Neutrophil (primary cell): ENCODE data around the gene NLGN2.

Experiments
- H3K27ac ChIP-seq: fragments of 200-600 bp; sonication (generic); 2 replicates; pipeline ENCODE4 v1.5.1; 2016; ENCODE audit warnings: mild to moderate bottlenecking, moderate library complexity
- H3K27me3 ChIP-seq: fragments of 200-600 bp; sonication (generic); 2 replicates; pipeline ENCODE4 v1.6.0; 2016; ENCODE audit warnings: mild to moderate bottlenecking
- H3K36me3 ChIP-seq: fragments of 200-600 bp; sonication (generic); 2 replicates; pipeline ENCODE4 v1.5.1; 2017
- H3K4me1 ChIP-seq, 2 experiments: fragments of 200-600 bp in 1 of 2; sonication (generic) in 1 of 2; 1 replicate in 1 of 2; 2 replicates in 1 of 2; pipeline versions ENCODE4 v1.5.1 to v1.6.1; 2013 to 2016; ENCODE audit warnings: low read depth in 1 of 2, low read length in 1 of 2, mild to moderate bottlenecking in 1 of 2, moderate library complexity in 1 of 2; ENCODE audit not compliant: control insufficient read depth in 1 of 2, insufficient read depth in 1 of 2
- H3K4me3 ChIP-seq, 2 experiments: fragments of 200-600 bp in 1 of 2; sonication (generic) in 1 of 2; 1 replicate in 1 of 2; 2 replicates in 1 of 2; pipeline ENCODE4 v1.5.1; 2013 to 2016; ENCODE audit warnings: low read depth in 1 of 2, low read length in 1 of 2, mild to moderate bottlenecking in 1 of 2, moderate library complexity in 1 of 2
- H3K9me3 ChIP-seq: fragments of 200-600 bp; sonication (generic); 2 replicates; pipeline ENCODE4 v1.5.1; 2016
- CTCF ChIP-seq: fragments of 200-600 bp; sonication (generic); IDR thresholded peaks from 2 replicates; pipeline ENCODE4 v1.5.1; 2016; ENCODE audit warnings: antibody characterized with exemption

Gene NLGN2

GRCh38 chr17:7411427-7411750 is 3.7 kb downstream of the NLGN2 start:
- no peaks in the 10 kb centered on the region for H3K4me1 ChIP-seq
- H3K9me3 ChIP-seq, result no peaks in the 10 kb centered on the region
- no peak overlapping the region for H3K4me3 ChIP-seq
- no peak overlapping the region for H3K27ac ChIP-seq
- H3K27me3 ChIP-seq, result peaks cover 51% of the 10 kb centered on the region
- H3K36me3 ChIP-seq, result no peaks in the 10 kb centered on the region
- no peak for TF ChIP-seq CTCF

- H3K4me1 ChIP-seq, result no peaks in the 10 kb centered on the region
- no peak overlapping the region for H3K27ac ChIP-seq
- no peak overlapping the region for H3K4me3 ChIP-seq
- no peaks in the 10 kb centered on the region for H3K9me3 ChIP-seq
- peaks cover 30% of the 10 kb centered on the region for H3K27me3 ChIP-seq
- no peaks in the 10 kb centered on the region for H3K36me3 ChIP-seq
- no peak for TF ChIP-seq CTCF
These were observed 5.8 kb downstream of the NLGN2 start for GRCh38 chr17:7413346-7413985.

- no peak overlapping the region for H3K4me3 ChIP-seq
These were observed 7.2 kb downstream of the NLGN2 start for GRCh38 chr17:7414837-7415236.

GRCh38 chr17:7415784-7416183 is 8.1 kb downstream of the NLGN2 start:
- no peaks in the 10 kb centered on the region for H3K9me3 ChIP-seq
- TF ChIP-seq CTCF, result no peak
- no peak overlapping the region for H3K27ac ChIP-seq
- no peaks in the 10 kb centered on the region for H3K36me3 ChIP-seq
- peaks cover 9% of the 10 kb centered on the region for H3K27me3 ChIP-seq
- no peaks in the 10 kb centered on the region for H3K4me1 ChIP-seq
- no peak overlapping the region for H3K4me3 ChIP-seq

More at GRCh38 chr17:7414837-7415236, 7.2 kb downstream of the NLGN2 start:
- no peaks in the 10 kb centered on the region for H3K4me1 ChIP-seq
- H3K36me3 ChIP-seq, result no peaks in the 10 kb centered on the region
- H3K9me3 ChIP-seq, result no peaks in the 10 kb centered on the region
- H3K27ac ChIP-seq, result no peak overlapping the region
- TF ChIP-seq CTCF, result no peak
- H3K27me3 ChIP-seq, result peaks cover 17% of the 10 kb centered on the region

- Histone ChIP-seq H3K27me3 (peaks cover 4% of the 10 kb centered on the region), H3K4me3 (no peak overlapping the region), H3K9me3 (no peaks in the 10 kb centered on the region), H3K27ac (no peak overlapping the region), H3K4me1 (no peaks in the 10 kb centered on the region), H3K36me3 (no peaks in the 10 kb centered on the region)
- TF ChIP-seq CTCF, result no peak
These were observed 8.7 kb downstream of the NLGN2 start for GRCh38 chr17:7416323-7416722.
